Nephron (organoid): Measurements from ENCODE around the gene CEMIP2.

Source experiments
- H3K27ac Mint-ChIP-seq, 3 experiments: 2 replicates each; pipeline ENCODE4 v1.8.0; 2020; ENCODE audit warnings: mixed read lengths in 3 of 3, mild to moderate bottlenecking in 2 of 3, moderate library complexity in 1 of 3
- H3K27me3 Mint-ChIP-seq: 2 replicates; pipeline ENCODE4 v1.8.0; 2021; ENCODE audit warnings: low read depth, mild to moderate bottlenecking, moderate library complexity, mixed read lengths
- H3K36me3 Mint-ChIP-seq: 2 replicates; pipeline ENCODE4 v1.8.0; 2020; ENCODE audit warnings: low read depth, mixed read lengths
- H3K4me1 Mint-ChIP-seq: 2 replicates; pipeline ENCODE4 v1.8.0; 2020; ENCODE audit warnings: mixed read lengths
- H3K4me3 Mint-ChIP-seq, 3 experiments: 2 replicates each; pipeline ENCODE4 v1.8.0; 2020; ENCODE audit warnings: mild to moderate bottlenecking in 3 of 3, mixed read lengths in 3 of 3, moderate library complexity in 2 of 3
- H3K9me3 Mint-ChIP-seq: 2 replicates; pipeline ENCODE4 v1.8.0; 2020; ENCODE audit warnings: mixed read lengths
- TF ChIP-seq, protein P1 (sequence below), 3 experiments: fragments of 200-600 bp; sonication (generic); IDR thresholded peaks; one replicate each; pipeline ENCODE4 v1.5.0; 2021; ENCODE audit warnings: antibody characterized with exemption in 3 of 3; ENCODE audit not compliant: unreplicated experiment in 3 of 3

Gene CEMIP2

DNA sequence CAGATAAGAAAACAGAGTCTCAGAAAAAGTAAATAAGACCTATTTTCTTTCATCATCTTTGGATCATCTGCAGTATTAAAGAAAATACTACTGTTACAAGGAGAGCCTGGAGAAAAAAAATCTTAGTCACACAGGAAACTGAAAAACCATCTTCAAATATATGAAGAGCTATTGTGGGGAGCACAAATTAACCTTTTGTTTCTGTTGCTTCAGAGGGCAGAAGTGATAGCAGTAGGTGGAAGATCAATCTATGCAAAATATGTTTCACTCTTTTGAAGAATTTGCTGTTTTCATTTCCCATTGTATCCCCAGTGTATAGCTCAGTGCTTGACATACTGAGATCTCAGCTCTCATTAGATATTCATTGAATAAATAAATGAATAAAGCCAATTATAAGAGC is 13.1 kb upstream of the CEMIP2 start:
- no peak overlapping the region for H3K4me3 Mint-ChIP-seq
- H3K36me3 Mint-ChIP-seq, result no peaks in the 10 kb centered on the region
- H3K27ac Mint-ChIP-seq, result no peak overlapping the region
- no peaks in the 10 kb centered on the region for H3K4me1 Mint-ChIP-seq
- TF ChIP-seq, protein P1, sequence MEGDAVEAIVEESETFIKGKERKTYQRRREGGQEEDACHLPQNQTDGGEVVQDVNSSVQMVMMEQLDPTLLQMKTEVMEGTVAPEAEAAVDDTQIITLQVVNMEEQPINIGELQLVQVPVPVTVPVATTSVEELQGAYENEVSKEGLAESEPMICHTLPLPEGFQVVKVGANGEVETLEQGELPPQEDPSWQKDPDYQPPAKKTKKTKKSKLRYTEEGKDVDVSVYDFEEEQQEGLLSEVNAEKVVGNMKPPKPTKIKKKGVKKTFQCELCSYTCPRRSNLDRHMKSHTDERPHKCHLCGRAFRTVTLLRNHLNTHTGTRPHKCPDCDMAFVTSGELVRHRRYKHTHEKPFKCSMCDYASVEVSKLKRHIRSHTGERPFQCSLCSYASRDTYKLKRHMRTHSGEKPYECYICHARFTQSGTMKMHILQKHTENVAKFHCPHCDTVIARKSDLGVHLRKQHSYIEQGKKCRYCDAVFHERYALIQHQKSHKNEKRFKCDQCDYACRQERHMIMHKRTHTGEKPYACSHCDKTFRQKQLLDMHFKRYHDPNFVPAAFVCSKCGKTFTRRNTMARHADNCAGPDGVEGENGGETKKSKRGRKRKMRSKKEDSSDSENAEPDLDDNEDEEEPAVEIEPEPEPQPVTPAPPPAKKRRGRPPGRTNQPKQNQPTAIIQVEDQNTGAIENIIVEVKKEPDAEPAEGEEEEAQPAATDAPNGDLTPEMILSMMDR (IDR thresholded peaks at IDR 0.05; ENCODE audit: unreplicated experiment in 3 of 3), result no peak
- H3K9me3 Mint-ChIP-seq, result peaks cover 2% of the 10 kb centered on the region
- H3K27me3 Mint-ChIP-seq, result peaks cover 4% of the 10 kb centered on the region

DNA sequence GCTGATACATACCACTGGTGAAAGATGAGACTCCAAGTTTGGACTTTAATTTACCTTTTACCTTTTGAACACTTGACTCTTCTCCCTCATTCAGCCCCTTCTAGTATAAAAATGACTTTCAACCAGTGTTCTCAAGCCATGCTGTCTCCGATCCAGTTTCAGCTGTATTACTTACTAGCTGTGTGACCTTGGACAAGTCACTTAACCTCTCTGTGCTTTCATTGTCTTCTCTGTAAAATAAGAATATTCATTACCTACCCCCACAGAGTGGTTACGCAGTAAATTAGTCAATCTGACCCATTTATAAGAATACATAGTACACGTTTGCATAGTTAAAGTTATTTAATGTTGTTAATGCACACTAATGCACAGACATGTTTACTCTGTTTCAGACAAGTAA is 12.6 kb upstream of the CEMIP2 start:
- peaks cover 4% of the 10 kb centered on the region for H3K27me3 Mint-ChIP-seq
- H3K9me3 Mint-ChIP-seq, result peaks cover 2% of the 10 kb centered on the region
- H3K27ac Mint-ChIP-seq, result no peak overlapping the region
- no peaks in the 10 kb centered on the region for H3K36me3 Mint-ChIP-seq
- TF ChIP-seq, protein P1 (IDR thresholded peaks at IDR 0.05; ENCODE audit: unreplicated experiment in 3 of 3), result no peak
- no peaks in the 10 kb centered on the region for H3K4me1 Mint-ChIP-seq
- no peak overlapping the region for H3K4me3 Mint-ChIP-seq

DNA sequence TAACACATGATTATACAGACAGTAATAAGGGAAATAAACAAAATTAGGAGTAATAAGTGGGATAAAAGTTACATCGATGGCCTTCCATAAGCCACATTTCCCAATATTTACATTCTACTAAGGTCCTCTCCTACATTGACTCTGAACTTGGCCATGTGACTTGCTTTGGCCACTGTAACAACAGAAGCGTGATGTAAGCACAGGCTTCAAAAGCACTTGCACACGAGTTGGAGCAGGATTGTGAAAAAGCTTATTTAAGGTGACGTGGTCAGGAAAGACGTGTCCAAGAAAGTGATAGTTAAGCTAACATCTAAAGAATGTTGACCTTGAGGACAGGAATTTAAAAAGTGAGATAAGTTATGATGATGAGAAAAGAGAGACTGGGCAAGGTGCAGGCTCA is 9.8 kb upstream of the CEMIP2 start:
- Mint-ChIP-seq H3K36me3 (no peaks in the 10 kb centered on the region), H3K4me1 (no peaks in the 10 kb centered on the region), H3K4me3 (no peak overlapping the region), H3K27me3 (no peaks in the 10 kb centered on the region), H3K27ac (no peak overlapping the region), H3K9me3 (no peaks in the 10 kb centered on the region)
- TF ChIP-seq, protein P1 (IDR thresholded peaks at IDR 0.05; ENCODE audit: unreplicated experiment in 3 of 3), result no peak

DNA sequence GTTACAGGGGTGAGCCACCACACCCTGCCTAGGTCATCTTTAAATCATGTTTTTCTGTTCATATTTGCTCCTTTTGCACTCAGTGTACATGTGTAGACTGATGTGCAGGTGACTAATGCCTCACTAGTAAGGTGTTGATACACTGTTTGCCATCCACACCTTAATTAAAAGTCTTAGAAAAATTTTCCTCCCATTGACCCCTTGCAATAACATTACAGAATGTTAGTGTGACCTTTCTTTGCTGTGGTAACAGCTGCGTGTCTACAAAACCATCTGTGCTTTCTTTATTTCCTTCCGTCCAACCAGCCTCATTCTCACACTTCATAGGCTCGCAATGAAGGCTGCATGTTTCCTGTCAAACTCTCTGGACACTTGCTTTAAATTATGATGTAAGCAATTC is 6.6 kb upstream of the CEMIP2 start:
- no peak overlapping the region for H3K4me3 Mint-ChIP-seq
- peaks cover 7% of the 10 kb centered on the region for H3K27me3 Mint-ChIP-seq
- no peak overlapping the region for H3K27ac Mint-ChIP-seq
- peaks cover 1% of the 10 kb centered on the region for H3K4me1 Mint-ChIP-seq
- TF ChIP-seq, protein P1 (IDR thresholded peaks at IDR 0.05; ENCODE audit: unreplicated experiment in 3 of 3), result no peak
- H3K9me3 Mint-ChIP-seq, result no peaks in the 10 kb centered on the region
- no peaks in the 10 kb centered on the region for H3K36me3 Mint-ChIP-seq

DNA sequence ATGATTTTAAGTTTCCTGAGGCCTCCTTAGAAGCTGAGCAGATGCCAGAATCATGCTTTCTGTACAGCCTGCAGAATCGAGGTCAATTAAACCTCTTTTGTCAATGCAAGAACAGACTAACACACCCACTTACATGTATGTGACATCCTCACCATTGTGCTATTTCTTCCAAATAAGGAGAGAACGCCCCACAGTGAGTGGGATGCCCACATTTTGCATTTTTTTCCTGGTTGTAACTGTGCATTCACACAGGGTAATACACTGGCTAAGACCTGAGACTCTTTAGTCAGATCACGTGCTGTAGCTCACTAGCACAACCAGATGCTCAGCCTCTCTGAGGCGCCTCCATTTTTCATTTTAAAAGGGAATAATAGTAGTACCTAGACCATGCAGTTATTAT is 4.4 kb upstream of the CEMIP2 start:
- Mint-ChIP-seq H3K27me3 (peaks cover 7% of the 10 kb centered on the region), H3K27ac (no peak overlapping the region), H3K9me3 (no peaks in the 10 kb centered on the region), H3K36me3 (no peaks in the 10 kb centered on the region), H3K4me3 (no peak overlapping the region), H3K4me1 (peaks cover 5% of the 10 kb centered on the region)
- TF ChIP-seq, protein P1 (IDR thresholded peaks at IDR 0.05; ENCODE audit: unreplicated experiment in 3 of 3), result no peak

DNA sequence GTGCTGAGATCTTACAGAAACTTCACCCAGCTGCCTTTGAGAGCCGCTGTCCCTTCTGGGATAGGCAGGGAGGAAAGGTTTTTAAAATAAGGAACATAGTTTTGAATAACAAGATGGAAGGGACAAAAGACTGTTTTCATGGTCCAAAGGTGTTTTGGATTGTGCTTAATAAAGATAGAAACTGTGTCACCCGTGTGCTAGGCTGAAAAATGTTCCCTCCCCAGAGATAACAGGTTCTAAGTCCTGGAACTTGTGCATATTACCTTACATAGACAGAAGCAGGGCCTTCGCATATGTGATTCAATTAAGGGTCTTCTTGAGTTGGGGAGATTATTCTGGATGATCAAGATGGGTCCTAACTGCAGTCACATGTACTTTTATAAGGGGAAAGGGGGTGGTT is 1.9 kb upstream of the CEMIP2 start:
- Mint-ChIP-seq H3K27me3 (peaks cover 13% of the 10 kb centered on the region), H3K4me3 (peak overlapping the region; percentile 91 to 92 (median 92)), H3K36me3 (no peaks in the 10 kb centered on the region), H3K9me3 (no peaks in the 10 kb centered on the region), H3K4me1 (peaks cover 24% of the 10 kb centered on the region), H3K27ac (peak overlapping the region in 1 of 3 experiments; percentile 1)
- TF ChIP-seq, protein P1 (IDR thresholded peaks at IDR 0.05; ENCODE audit: unreplicated experiment in 3 of 3), result no peak
